ENCODE data around the gene CYRIA. TPM values are rescaled to one million over a fixed set of nuclear protein-coding genes. Genes with fewer than 3 reads are reported as not detected.

CYRIA gene
- total and polyA plus RNA-seq, 10 of the 15 experiments (the other 5 are each of a cell fraction or from before 2014, with no cell fraction given) = 3.0 to 13.1 (median 8.5) TPM

GRCh38 chr2:16663121-16663905 lies 2.3 kb downstream of the CYRIA start (continued):
- TF ChIP-seq NR2F1 (conservative IDR thresholded peaks at IDR 0.05) (peak; percentile 62; the same call in 1 of the 2 replicates), ETV6 (conservative IDR thresholded peaks at IDR 0.05 in 1 of 2, IDR thresholded peaks at IDR 0.05 in 1 of 2; ENCODE audit: borderline replicate concordance in 1 of 2, low read depth in 1 of 2) (no peak), NFIC (IDR thresholded peaks at IDR 0.05; ENCODE audit: low read depth, low read length) (no peak), SRF (IDR thresholded peaks at IDR 0.05; ENCODE audit: low read depth in 2 of 2, low read length in 2 of 2) (no peak), CHD1 (IDR thresholded peaks at IDR 0.05; ENCODE audit: low read depth, low read length) (no peak), BHLHE40 (IDR thresholded peaks at IDR 0.05; ENCODE audit: borderline replicate concordance in 1 of 2, low read depth in 2 of 2, low read length in 1 of 2) (no peak), WRNIP1 (IDR thresholded peaks at IDR 0.05; ENCODE audit: borderline replicate concordance, low read depth, low read length) (no peak), CEBPZ (IDR thresholded peaks at IDR 0.05; ENCODE audit: low read depth, low read length) (no peak), SUZ12 (IDR thresholded peaks at IDR 0.05; ENCODE audit: unreplicated experiment) (no peak), MEF2A (IDR thresholded peaks at IDR 0.05; ENCODE audit: insufficient read depth, low read depth, low read length) (no peak), SMARCA5 (IDR thresholded peaks at IDR 0.05) (no peak), SMAD5 (IDR thresholded peaks at IDR 0.05; ENCODE audit: low read depth) (no peak), IKZF1 (conservative IDR thresholded peaks at IDR 0.05) (peak; percentile 54; the same call in 1 of the 2 replicates), POLR2A (IDR thresholded peaks at IDR 0.05; ENCODE audit: low read depth, low read length) (no peak), ZSCAN29 (IDR thresholded peaks at IDR 0.05) (no peak), EP300 (IDR thresholded peaks at IDR 0.05; ENCODE audit: borderline replicate concordance in 1 of 2, control insufficient read depth in 1 of 2, low read depth in 2 of 2, low read length in 2 of 2) (0 out of 4 replicates have a peak, but pooled peaks of 1 of the 2 experiments have one; percentile 16), ATF3 (IDR thresholded peaks at IDR 0.05; ENCODE audit: borderline replicate concordance, extremely low read depth, low read depth, low read length) (no peak), CHD2 (IDR thresholded peaks at IDR 0.05; ENCODE audit: borderline replicate concordance, low read depth, low read length) (no peak), ZNF274 (IDR thresholded peaks at IDR 0.05; ENCODE audit: insufficient read depth, insufficient read length) (no peak), CREB1 (IDR thresholded peaks at IDR 0.05; ENCODE audit: low read depth) (no peak), TCF7 (IDR thresholded peaks at IDR 0.05; ENCODE audit: borderline replicate concordance) (no peak), SIN3A (IDR thresholded peaks at IDR 0.05; ENCODE audit: low read depth, low read length) (no peak), KLF5 (IDR thresholded peaks at IDR 0.05; ENCODE audit: partially characterized antibody) (no peak), ESRRA (IDR thresholded peaks at IDR 0.05; ENCODE audit: low read length) (no peak), IKZF2 (IDR thresholded peaks at IDR 0.05) (peak in 1 of 2 experiments; percentile 59; a peak in 1 of 4 replicates), SREBF2 (IDR thresholded peaks at IDR 0.05; ENCODE audit: low read length) (no peak), MYB (IDR thresholded peaks at IDR 0.05; ENCODE audit: borderline replicate concordance, low read depth, low read length) (no peak), BCL11A (IDR thresholded peaks at IDR 0.05; ENCODE audit: low read depth, low read length) (no peak), NBN (IDR thresholded peaks at IDR 0.05) (no peak), GATAD2B (conservative IDR thresholded peaks at IDR 0.05; ENCODE audit: low read depth) (no peak; the same call in 1 of the 2 replicates), ZNF24 (IDR thresholded peaks at IDR 0.05) (no peak)
